HG03135 (cell line): ENCODE results near the gene METTL26.

Source experiments
- ATAC-seq: cut with Tn5 transposase; IDR thresholded peaks from one replicate; pipeline ENCODE4 v1.9.1; 2021; ENCODE audit warnings: mild to moderate bottlenecking, moderate library complexity; ENCODE audit not compliant: unreplicated experiment

The METTL26 gene

DNA sequence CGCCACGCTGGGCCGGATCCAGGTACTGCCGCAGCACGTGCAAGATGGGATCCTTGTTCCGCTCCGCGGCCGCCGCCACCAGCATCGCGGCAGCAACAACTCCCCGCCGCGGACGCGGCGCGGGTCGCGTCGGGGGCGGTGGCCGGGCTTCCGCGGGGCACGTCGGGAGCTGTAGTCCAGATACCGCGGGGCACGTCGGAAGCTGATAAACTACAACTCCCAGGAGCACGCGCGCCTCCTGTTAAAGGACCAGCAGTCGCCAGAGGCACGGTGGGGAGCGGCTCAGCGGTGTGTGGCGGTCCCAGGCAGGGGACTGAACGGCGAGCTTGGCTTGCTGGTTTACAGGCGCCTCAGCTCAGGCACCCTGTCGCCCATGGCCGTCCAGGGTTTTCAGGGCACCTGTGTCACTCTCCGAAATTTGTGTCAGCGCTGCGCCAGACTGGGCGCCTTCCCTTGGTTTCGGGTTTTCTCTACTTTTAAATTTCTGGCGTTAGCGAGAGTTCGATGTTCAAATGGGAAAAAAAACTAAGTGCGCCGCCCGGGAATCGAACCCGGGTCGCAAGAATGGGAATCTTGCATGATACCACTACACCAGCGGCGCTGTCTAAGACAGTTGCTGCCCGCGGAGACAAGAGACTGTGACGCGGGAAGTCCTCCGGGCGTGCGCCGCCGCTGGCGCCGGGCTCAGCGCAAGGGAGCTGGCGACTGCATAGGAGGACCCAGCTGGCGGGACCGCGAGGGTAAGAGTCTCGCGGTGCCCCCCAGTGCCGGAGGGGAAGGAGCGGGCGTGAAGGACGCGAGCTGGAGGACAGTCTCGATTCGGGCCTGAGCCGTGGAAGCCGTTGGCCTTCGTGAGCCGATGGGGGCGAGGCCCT lies at the start of gene METTL26:
Gene METTL26, minus strand, starts transcription at position 100 of the 875 bp plus-strand sequence. Its CDS starts 15 bp downstream, at position 85.
- ATAC-seq, result peak; percentile 69

- no peak for ATAC-seq
Observed at GRCh38 chr16:684961-685696, 49.0 kb upstream of the METTL26 start.

DNA sequence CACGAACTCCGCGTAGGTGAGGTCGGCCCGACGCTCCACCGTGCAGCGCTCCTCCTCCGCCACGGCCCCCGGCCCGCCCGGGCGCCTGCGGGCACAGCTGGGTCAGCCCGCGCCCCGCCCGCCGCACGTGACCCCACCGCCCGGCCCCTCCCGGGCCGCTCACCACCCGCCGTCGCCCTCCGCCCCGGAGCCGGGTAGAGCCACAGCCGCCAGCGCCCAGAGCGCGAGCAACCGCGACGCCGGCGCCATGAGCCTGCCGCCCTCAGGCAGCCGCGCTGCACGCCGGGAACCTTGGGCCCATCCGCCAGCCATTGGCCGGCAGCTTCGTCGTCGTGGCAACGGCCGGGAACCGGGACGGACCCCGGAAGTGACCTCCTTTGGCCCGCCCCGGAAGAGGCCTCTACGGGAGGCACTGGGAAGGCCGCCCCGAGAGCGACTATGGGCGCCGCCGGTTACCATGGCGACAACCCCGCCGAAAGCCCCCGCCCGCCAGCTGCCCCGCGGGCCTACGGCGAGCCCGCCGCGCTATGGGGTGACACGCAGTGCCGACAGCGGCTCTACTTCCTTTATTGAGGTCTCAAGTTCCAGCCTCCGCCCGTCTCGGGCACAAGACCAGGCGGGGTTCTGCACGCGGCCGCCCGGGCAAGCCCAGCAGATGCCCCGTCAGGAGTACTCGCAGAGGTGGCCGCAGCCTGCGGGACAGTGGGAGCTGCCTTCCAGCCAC lies 48.1 kb upstream of the METTL26 start, which contains the start of gene JMJD8:
Gene JMJD8, minus strand, starts transcription at position 264 of the 724 bp plus-strand sequence. Its CDS starts 15 bp downstream, at position 249.
- peak; percentile 55 for ATAC-seq

- peak; percentile 4 for ATAC-seq
Observed at GRCh38 chr16:683396-684070, 47.4 kb upstream of the METTL26 start.

- no peak for ATAC-seq
Observed at GRCh38 chr16:682493-683395, 46.6 kb upstream of the METTL26 start.

DNA sequence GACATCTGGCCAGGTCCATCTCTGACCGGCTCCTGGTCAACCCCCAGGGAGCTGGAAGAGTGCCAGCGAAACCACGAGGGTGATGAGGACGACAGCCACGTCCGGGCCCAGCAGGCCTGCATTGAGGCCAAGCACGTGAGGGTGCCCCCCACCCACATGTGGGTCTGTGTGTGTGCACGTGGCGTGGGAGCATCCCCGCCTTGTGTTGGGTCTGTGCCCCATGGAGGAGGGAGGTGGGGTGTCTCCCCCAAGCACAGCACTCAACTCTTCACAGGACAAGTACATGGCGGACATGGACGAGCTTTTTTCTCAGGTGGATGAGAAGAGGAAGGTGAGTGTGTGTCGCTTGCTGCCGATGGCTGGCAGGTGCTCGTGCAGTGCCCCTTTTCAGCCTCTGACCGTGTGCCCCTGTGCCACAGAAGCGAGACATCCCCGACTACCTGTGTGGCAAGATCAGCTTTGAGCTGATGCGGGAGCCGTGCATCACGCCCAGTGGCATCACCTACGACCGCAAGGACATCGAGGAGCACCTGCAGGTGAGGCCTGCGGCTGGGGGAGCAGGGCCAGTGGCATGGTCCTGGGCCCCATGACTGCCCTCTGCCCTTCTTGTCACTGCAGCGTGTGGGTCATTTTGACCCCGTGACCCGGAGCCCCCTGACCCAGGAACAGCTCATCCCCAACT lies 45.8 kb upstream of the METTL26 start:
- ATAC-seq, result no peak

DNA sequence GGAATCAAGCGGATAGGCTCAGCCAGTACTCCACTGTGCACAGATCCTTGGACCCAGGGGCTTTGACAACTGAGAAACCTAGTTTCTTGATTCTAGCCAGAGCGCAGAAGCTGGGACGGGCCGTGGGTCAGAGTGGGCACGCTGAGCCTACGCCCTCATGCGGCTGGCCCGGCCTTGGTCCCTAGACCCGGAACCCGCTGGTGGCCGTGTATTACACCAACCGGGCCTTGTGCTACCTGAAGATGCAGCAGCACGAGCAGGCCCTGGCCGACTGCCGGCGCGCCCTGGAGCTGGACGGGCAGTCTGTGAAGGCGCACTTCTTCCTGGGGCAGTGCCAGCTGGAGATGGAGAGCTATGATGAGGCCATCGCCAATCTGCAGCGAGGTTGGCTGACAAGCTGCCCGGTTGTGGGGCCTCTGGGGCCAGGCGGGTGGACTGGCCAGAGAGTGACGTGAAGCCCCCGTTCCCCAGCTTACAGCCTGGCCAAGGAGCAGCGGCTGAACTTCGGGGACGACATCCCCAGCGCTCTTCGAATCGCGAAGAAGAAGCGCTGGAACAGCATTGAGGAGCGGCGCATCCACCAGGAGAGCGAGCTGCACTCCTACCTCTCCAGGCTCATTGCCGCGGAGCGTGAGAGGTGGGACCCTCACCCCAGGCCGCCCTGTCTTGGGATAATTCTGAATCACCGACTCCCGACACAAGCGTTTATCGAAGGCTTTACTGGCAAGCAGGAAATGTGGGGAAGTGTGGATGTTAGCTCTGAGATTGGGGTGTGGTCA lies 45.1 kb upstream of the METTL26 start:
- no peak for ATAC-seq

GRCh38 chr16:680625-680945 lies 44.5 kb upstream of the METTL26 start:
- no peak for ATAC-seq

- ATAC-seq, result peak; percentile 35
Observed at GRCh38 chr16:679814-680624, 43.9 kb upstream of the METTL26 start, which contains the start of gene STUB1. TSS of gene STUB1 (plus strand) at chr16:680410. CDS start at chr16:680526, 116 bp downstream.

- ATAC-seq, result no peak
Observed at GRCh38 chr16:678858-679813, 43.0 kb upstream of the METTL26 start.

GRCh38 chr16:678209-678857 lies 42.2 kb upstream of the METTL26 start:
- ATAC-seq, result no peak

DNA sequence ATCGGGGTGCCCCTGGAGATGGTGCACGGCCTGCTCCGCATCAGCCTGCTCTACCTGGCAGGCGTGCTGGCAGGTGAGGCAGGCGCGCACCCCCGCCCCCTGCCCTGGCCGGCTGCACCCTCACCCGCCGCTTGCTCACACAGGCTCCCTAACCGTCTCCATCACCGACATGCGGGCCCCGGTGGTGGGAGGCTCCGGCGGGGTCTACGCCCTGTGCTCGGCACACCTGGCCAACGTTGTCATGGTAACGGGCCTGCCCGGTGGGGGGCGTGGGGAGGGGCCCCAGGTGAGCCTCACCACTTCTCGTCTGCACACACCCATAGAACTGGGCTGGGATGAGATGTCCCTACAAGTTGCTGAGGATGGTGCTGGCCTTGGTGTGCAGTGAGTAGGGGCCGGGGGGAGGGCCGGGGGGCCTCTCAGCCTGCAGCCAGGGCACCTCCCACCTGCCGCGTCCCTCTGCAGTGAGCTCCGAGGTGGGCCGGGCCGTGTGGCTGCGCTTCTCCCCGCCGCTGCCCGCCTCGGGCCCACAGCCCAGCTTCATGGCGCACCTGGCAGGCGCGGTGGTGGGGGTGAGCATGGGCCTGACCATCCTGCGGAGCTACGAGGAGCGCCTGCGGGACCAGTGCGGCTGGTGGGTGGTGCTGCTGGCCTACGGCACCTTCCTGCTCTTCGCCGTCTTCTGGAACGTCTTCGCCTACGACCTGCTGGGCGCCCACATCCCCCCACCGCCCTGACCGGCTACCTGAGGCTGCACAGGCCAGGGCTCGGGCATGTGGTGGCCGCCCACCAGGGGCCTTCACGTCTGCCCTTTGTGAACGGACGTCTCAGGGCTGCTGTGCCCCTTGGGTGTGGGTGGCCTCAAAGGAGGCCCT lies 41.4 kb upstream of the METTL26 start:
- no peak for ATAC-seq

- no peak for ATAC-seq
Observed at GRCh38 chr16:676913-677312, 40.8 kb upstream of the METTL26 start.

- no peak for ATAC-seq
Observed at GRCh38 chr16:676565-676902, 40.4 kb upstream of the METTL26 start.
